K562 (cell line): Measurements from ENCODE around the gene PCDHGB2. TPM values are rescaled to one million over a fixed set of nuclear protein-coding genes. Genes with fewer than 3 reads are reported as not detected.
"Not testable (repeated sequence)": the region's sequence is repeated elsewhere in the genome, so short reads cannot be mapped to it uniquely, and the experiment has no call there.

Source experiments
- ATAC-seq: fragments of 200-7000 bp; cut with Tn5 transposase; 3 replicates; pipeline ENCODE4 v1.9.1; 2020; ENCODE audit warnings: moderate library complexity
- BruUV-seq: library from RNA; stranded (reverse); fragments of 400-500 nt; replicated peaks from 2 replicates; lab custom pipeline; 2021; lab: Mats Ljungman, UMichigan
- CTCF ChIA-PET: fragments of 300-600 bp; formaldehyde crosslinking; extraction: SDS; loops from one replicate; lab custom pipeline; 2021; ENCODE audit warnings: low intra/inter-chr PET ratio; lab: Yijun Ruan, JAX
- POLR2A ChIA-PET: fragments of 300-600, 350-650 bp; sonication (Branson Sonifier 250); formaldehyde crosslinking; extraction: SDS; loops from one replicate; lab custom pipeline; 2021; ENCODE audit warnings: antibody characterized with exemption, inconsistent platforms; lab: Yijun Ruan, JAX
- DNase-seq, 4 experiments: peaks; one replicate each; pipeline versions ENCODE4 v3.0.0 to v3.0.0-alpha.2; 2011 to 2018; ENCODE audit warnings: low spot score in 3 of 4, mixed read lengths in 3 of 4; ENCODE audit errors: extremely low read depth in 1 of 4
- FAIRE-seq: peaks from 2 replicates; lab custom pipeline; 2011; peaks lifted over from hg19 to GRCh38; lab: Jason Lieb, UNC
- H2AFZ ChIP-seq: 2 replicates; pipeline ENCODE4 v1.6.0; 2011; ENCODE audit warnings: low read depth, low read length, control low read depth, inconsistent platforms
- H3K27ac ChIP-seq: fragments of 200-600 bp; 3 replicates; pipeline ENCODE4 v1.8.0; 2011; ENCODE audit warnings: low read depth, mild to moderate bottlenecking, control low read depth, inconsistent platforms, low read length, moderate library complexity, mixed read lengths; ENCODE audit errors: extremely low read depth
- H3K27me3 ChIP-seq, 2 experiments: fragments of 300-600 bp in 1 of 2; 2 replicates in 1 of 2; 3 replicates in 1 of 2; pipeline versions ENCODE4 v1.6.0 to v1.8.0; 2011; ENCODE audit warnings: inconsistent platforms in 2 of 2, low read length in 2 of 2, mild to moderate bottlenecking in 1 of 2, mixed read lengths in 1 of 2, moderate library complexity in 1 of 2; ENCODE audit not compliant: control insufficient read depth in 2 of 2, insufficient read depth in 2 of 2
- H3K36me3 ChIP-seq: fragments of 300-600 bp; 3 replicates; pipeline ENCODE4 v1.8.0; 2011; ENCODE audit warnings: mild to moderate bottlenecking, low read length, inconsistent platforms; ENCODE audit not compliant: control insufficient read depth, insufficient read depth
- H3K4me1 ChIP-seq, 2 experiments: fragments of 200-600 bp in 1 of 2; replicated peaks in 1 of 2; 2 replicates in 1 of 2; 3 replicates in 1 of 2; pipeline versions ENCODE4 v1.5.1 to v1.8.0; 2011; ENCODE audit warnings: inconsistent platforms in 2 of 2, low read length in 2 of 2, mild to moderate bottlenecking in 1 of 2, mixed read lengths in 1 of 2, moderate library complexity in 1 of 2; ENCODE audit not compliant: control insufficient read depth in 2 of 2, insufficient read depth in 2 of 2
- H3K4me2 ChIP-seq: 2 replicates; pipeline ENCODE4 v1.6.1; 2011; ENCODE audit warnings: low read length, control low read depth, inconsistent platforms, mixed read lengths; ENCODE audit not compliant: insufficient read depth
- H3K4me3 ChIP-seq: fragments of 200-600 bp; sonication (generic), shearing (Covaris generic); 2 replicates; pipeline ENCODE4 v1.5.1; 2016; ENCODE audit warnings: control low read depth, inconsistent platforms
- H3K79me2 ChIP-seq: fragments of 200-600 bp; 3 replicates; pipeline ENCODE4 v1.8.0; 2011; ENCODE audit warnings: low read length, inconsistent platforms; ENCODE audit not compliant: control insufficient read depth, insufficient read depth
- H3K9ac ChIP-seq, 2 experiments: 2 replicates each; pipeline versions ENCODE4 v1.6.0 to v1.6.1; 2011; ENCODE audit warnings: low read depth in 2 of 2, low read length in 2 of 2, control low read depth in 1 of 2, inconsistent platforms in 1 of 2, mild to moderate bottlenecking in 1 of 2, mixed read lengths in 1 of 2; ENCODE audit not compliant: insufficient read depth in 1 of 2
- H3K9me1 ChIP-seq: one replicate; pipeline ENCODE4 v1.6.0; 2011; ENCODE audit warnings: inconsistent platforms, mild to moderate bottlenecking, low read length, moderate library complexity; ENCODE audit not compliant: control insufficient read depth, insufficient read depth
- H3K9me3 ChIP-seq: replicated peaks from 2 replicates; pipeline ENCODE4 v1.5.1; 2011; ENCODE audit warnings: low read depth, low read length, inconsistent platforms; ENCODE audit not compliant: control insufficient read depth, insufficient read depth
- H4K20me1 ChIP-seq: replicated peaks from 2 replicates; pipeline ENCODE4 v1.6.1; 2011; ENCODE audit warnings: low read length, inconsistent platforms, mixed read lengths; ENCODE audit not compliant: control insufficient read depth, insufficient read depth
- C11orf30 ChIP-seq: fragments of 450-650 bp; IDR thresholded peaks from 2 replicates; pipeline ENCODE4 v1.6.1; 2016; ENCODE audit warnings: low read depth, mild to moderate bottlenecking
- CBX1 ChIP-seq: sonication (generic); IDR thresholded peaks from 2 replicates; pipeline ENCODE4 v1.6.1; 2016; ENCODE audit warnings: antibody characterized with exemption, low read depth, mild to moderate bottlenecking
- CCAR2 ChIP-seq: fragments of 200-400 bp; formaldehyde crosslinking; IDR thresholded peaks from 2 replicates; pipeline ENCODE4 v1.6.1; 2017; ENCODE audit warnings: mild to moderate bottlenecking, low read depth, low read length
- ETV1 ChIP-seq: fragments of 450-650 bp; conservative IDR thresholded peaks from 2 replicates; pipeline ENCODE4 v1.6.1; 2016; ENCODE audit warnings: missing genetic modification characterization, control low read depth, low read depth, missing compliant biosample characterization
- KAT2B ChIP-seq: IDR thresholded peaks from one replicate; pipeline ENCODE4 v1.6.1; 2012; ENCODE audit warnings: low read depth, mild to moderate bottlenecking, control low read depth, inconsistent platforms, low read length, moderate library complexity
- MED1 ChIP-seq: sonication (generic); formaldehyde crosslinking; IDR thresholded peaks from 2 replicates; pipeline ENCODE4 v1.8.1; 2023; ENCODE audit warnings: missing genetic modification reagents, borderline replicate concordance
- RBM25 ChIP-seq: fragments of 200-400 bp; formaldehyde crosslinking; IDR thresholded peaks from 2 replicates; pipeline ENCODE4 v1.6.1; 2018; ENCODE audit warnings: low read length, low read depth, moderate library complexity; ENCODE audit not compliant: severe bottlenecking
- SRSF1 ChIP-seq: fragments of 200-400 bp; formaldehyde crosslinking; IDR thresholded peaks from 2 replicates; pipeline ENCODE4 v1.6.1; 2017; ENCODE audit warnings: mild to moderate bottlenecking, low read depth, low read length, moderate library complexity
- TFAP4 ChIP-seq: sonication (generic); formaldehyde crosslinking; IDR thresholded peaks from 2 replicates; pipeline ENCODE4 v1.8.0; 2022; ENCODE audit warnings: missing genetic modification reagents, mild to moderate bottlenecking, moderate library complexity, borderline replicate concordance
- ZNF316 ChIP-seq: fragments of 450-650 bp; IDR thresholded peaks from 2 replicates; pipeline ENCODE4 v1.6.1; 2016
- ZNF766 ChIP-seq: fragments of 200-800 bp; sonication (Bioruptor generic); conservative IDR thresholded peaks from 2 replicates; pipeline ENCODE4 v1.6.1; 2016; ENCODE audit warnings: missing genetic modification characterization, missing compliant biosample characterization
- WGBS: fragments of 100-300 bp; shearing (Covaris generic); methylation state at CpG from one replicate; pipeline ENCODE4 v1.1.6; 2016; ENCODE audit warnings: low coverage, mixed read lengths; ENCODE audit not compliant: insufficient coverage; ENCODE audit errors: missing lambda C conversion rate; 5-methylcytosine and 5-hydroxymethylcytosine counted together
- in situ Hi-C: fragments of 300-500 bp; cut with MboI; formaldehyde crosslinking; loops from 4 replicates; pipeline ENCODE4 v1.15.0; 2018; ENCODE audit warnings: inconsistent platforms, mixed read lengths
- intact Hi-C: fragments of 100-400 bp; cut with micrococcal nuclease; formaldehyde crosslinking; loops from 2 replicates; pipeline ENCODE4 v1.14.2; 2022
- polyA plus RNA-seq, 8 experiments: library from polyadenylated mRNA; depleted of rRNA in 4 of 8; stranded (reverse) in 5 of 8; unstranded in 3 of 8; fragments of >200 nt; fragmentation: Nextera tagmentation in 2 of 8; fragmentation: Illumina TruSeq in 1 of 8; extraction: Ambion mirVana in 2 of 8; extraction: Trizol in 1 of 8; gene quantifications; 2 replicates each; pipeline versions ENCODE4 v1.2.1 to v1.2.3, GENCODE V29; 2011 to 2014; ENCODE audit warnings: inconsistent platforms in 1 of 8, missing spikeins in 1 of 8
- total RNA-seq, 7 experiments: library from RNA; depleted of rRNA in 6 of 7; stranded (reverse); fragments of >200 nt in 6 of 7; fragmentation: Illumina TruSeq in 2 of 7; extraction: Trizol in 2 of 7; gene quantifications; 2 replicates each; pipeline versions ENCODE4 v1.2.1 to v1.2.3, GENCODE V29; 2011 to 2021; ENCODE audit warnings: low replicate concordance in 1 of 7
- TF ChIP-seq, protein P1 (sequence below): sonication (generic); formaldehyde crosslinking; IDR thresholded peaks from 2 replicates; pipeline ENCODE4 v1.8.0; 2022; ENCODE audit warnings: missing genetic modification reagents, mild to moderate bottlenecking, borderline replicate concordance

Gene PCDHGB2
- total and polyA plus RNA-seq, 9 of the 15 experiments (the other 6 are each of a cell fraction or from before 2014, with no cell fraction given): 0.06 to 0.54 (median 0.29) TPM; not detected in 1

DNA sequence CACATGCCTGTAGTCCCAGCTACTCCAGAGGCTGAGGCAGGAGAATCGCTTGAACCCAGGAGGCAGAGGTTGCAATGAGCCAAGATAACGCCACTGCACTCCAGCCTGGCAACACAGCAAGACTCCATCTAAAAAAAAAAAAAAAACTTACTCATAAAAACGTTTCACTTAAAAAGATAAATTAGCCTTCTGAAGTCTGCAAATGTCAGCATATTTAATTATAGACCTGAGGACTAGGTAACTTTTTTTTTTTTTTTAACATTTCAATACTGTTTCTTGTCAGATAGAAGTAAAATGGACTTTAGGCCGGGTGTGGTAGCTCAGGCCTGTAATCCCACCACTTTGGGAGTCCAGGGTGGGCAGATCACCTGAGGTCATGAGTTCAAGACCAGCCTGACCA lies 42.8 kb upstream of the PCDHGB2 start:
- ATAC-seq, H3K27ac ChIP-seq, H3K27me3 ChIP-seq, H3K4me3 ChIP-seq, H4K20me1 ChIP-seq, H3K9me1 ChIP-seq, H3K9ac ChIP-seq, H2AFZ ChIP-seq, H3K4me2 ChIP-seq, FAIRE-seq, DNase-seq, CTCF ChIA-PET, BruUV-seq, H3K4me1 ChIP-seq, in situ Hi-C loops, intact Hi-C loops: not testable (repeated sequence)
- TF ChIP-seq C11orf30 (0 out of 2 replicates have a peak, but pooled peaks have one; percentile 10), ZNF316 (peak; percentile 42; the same call in 1 of the 2 replicates)
- POLR2A ChIA-PET: interaction anchor here (1.1 kb wide), 1 partner anchor 168 kb away, joined by 3 read pairs; the partner anchor contains the start of gene PCDHGC4
- Histone ChIP-seq H3K36me3 (peaks cover 26% of the 10 kb centered on the region), H3K9me3 (peaks cover 22% of the 10 kb centered on the region), H3K79me2 (peaks cover 29% of the 10 kb centered on the region)
- 62% methylated on average over 2 of the region's 4 CpGs for WGBS

- no peak for FAIRE-seq
- H3K4me1 ChIP-seq: peaks cover 0 to 9% of the 10 kb centered on the region in 2 experiments; a peak in 1 of 5 replicates
- H3K79me2 ChIP-seq: peaks cover 29% of the 10 kb centered on the region
- no peaks in the 10 kb centered on the region for H4K20me1 ChIP-seq
- no peak overlapping the region for H2AFZ ChIP-seq
- ChIA-PET CTCF (no interaction called here), POLR2A (interaction anchor here (0.6 to 1.4 kb wide), 4 partner anchors 12 to 632 kb away, joined by 3 to 4 read pairs (median 3); partner anchors contain the start of gene PCDHGA2)
- H3K27me3 ChIP-seq: no peaks in the 10 kb centered on the region
- intact Hi-C loops (no loop called here), in situ Hi-C loops (no loop called here)
- peaks cover 22% of the 10 kb centered on the region for H3K9me3 ChIP-seq
- peak overlapping the region; percentile 70; the same call in 1 of the 2 replicates for H3K4me3 ChIP-seq
- 74% methylated on average over 6 of the region's 6 CpGs for WGBS
- H3K9ac ChIP-seq: no peak overlapping the region
- peaks cover 26% of the 10 kb centered on the region for H3K36me3 ChIP-seq
- no peak overlapping the region for H3K27ac ChIP-seq
- no peak for TF ChIP-seq CCAR2
- no peak for TF ChIP-seq RBM25
- no peak for TF ChIP-seq MED1 (CRISPR knock-in tag)
- TF ChIP-seq, protein P1, sequence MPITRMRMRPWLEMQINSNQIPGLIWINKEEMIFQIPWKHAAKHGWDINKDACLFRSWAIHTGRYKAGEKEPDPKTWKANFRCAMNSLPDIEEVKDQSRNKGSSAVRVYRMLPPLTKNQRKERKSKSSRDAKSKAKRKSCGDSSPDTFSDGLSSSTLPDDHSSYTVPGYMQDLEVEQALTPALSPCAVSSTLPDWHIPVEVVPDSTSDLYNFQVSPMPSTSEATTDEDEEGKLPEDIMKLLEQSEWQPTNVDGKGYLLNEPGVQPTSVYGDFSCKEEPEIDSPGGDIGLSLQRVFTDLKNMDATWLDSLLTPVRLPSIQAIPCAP (CRISPR knock-in tag): no peak
- no peak for TF ChIP-seq KAT2B
- no peak for TF ChIP-seq ETV1 (tag)
- TF ChIP-seq CBX1: no peak
- no peak for TF ChIP-seq ZNF766 (CRISPR knock-in tag)
- TF ChIP-seq SRSF1: no peak
- no peak for TF ChIP-seq TFAP4
- no peaks in the 10 kb centered on the region for H3K9me1 ChIP-seq
- no TSS peak for BruUV-seq
- peak overlapping the region; percentile 85 for H3K4me2 ChIP-seq
- no peak for DNase-seq
- no peak for ATAC-seq
Measured at GRCh38 chr5:141319202-141319601, 40.6 kb upstream of the PCDHGB2 start.
